ENCODE data around the gene INS. TPM values are rescaled to one million over a fixed set of nuclear protein-coding genes. Genes with fewer than 3 reads are reported as not detected.

The INS gene
- total RNA-seq, 1 donor from 2014 or later, result not detected

DNA sequence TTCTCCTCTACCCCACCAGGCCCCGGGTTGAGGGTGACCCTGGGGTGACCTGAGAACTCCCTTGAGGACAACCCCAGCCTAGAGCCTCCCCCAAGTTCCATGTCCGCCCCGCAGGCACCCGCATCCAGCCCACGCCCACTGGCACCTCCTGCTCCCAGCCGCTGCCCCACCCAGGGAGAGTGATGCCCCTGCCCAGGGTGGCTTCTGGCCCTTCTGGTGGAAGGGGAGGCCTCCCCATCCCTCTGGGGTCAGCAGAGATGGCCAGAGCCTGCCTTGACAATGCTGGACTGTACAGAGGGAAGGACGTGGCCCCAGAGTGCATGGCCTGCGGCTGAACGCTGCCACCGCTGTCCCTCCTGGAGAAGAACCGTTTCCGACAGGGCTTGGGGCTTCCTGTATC is 11.7 kb upstream of the INS start:
- Histone ChIP-seq H3K27ac (no peak overlapping the region), H3K4me3 (no peak overlapping the region), H3K4me1 (no peaks in the 10 kb centered on the region), H3K36me3 (no peaks in the 10 kb centered on the region), H3K27me3 (ENCODE audit: low read depth) (peaks cover 24% of the 10 kb centered on the region), H3K9me3 (no peaks in the 10 kb centered on the region)
- ATAC-seq, result no peak
- intact Hi-C loops (cut with DNase I), result no loop called here
- DNase-seq, result no peak
- TF ChIP-seq, protein P1, sequence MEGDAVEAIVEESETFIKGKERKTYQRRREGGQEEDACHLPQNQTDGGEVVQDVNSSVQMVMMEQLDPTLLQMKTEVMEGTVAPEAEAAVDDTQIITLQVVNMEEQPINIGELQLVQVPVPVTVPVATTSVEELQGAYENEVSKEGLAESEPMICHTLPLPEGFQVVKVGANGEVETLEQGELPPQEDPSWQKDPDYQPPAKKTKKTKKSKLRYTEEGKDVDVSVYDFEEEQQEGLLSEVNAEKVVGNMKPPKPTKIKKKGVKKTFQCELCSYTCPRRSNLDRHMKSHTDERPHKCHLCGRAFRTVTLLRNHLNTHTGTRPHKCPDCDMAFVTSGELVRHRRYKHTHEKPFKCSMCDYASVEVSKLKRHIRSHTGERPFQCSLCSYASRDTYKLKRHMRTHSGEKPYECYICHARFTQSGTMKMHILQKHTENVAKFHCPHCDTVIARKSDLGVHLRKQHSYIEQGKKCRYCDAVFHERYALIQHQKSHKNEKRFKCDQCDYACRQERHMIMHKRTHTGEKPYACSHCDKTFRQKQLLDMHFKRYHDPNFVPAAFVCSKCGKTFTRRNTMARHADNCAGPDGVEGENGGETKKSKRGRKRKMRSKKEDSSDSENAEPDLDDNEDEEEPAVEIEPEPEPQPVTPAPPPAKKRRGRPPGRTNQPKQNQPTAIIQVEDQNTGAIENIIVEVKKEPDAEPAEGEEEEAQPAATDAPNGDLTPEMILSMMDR (IDR thresholded peaks at IDR 0.05), result no peak

DNA sequence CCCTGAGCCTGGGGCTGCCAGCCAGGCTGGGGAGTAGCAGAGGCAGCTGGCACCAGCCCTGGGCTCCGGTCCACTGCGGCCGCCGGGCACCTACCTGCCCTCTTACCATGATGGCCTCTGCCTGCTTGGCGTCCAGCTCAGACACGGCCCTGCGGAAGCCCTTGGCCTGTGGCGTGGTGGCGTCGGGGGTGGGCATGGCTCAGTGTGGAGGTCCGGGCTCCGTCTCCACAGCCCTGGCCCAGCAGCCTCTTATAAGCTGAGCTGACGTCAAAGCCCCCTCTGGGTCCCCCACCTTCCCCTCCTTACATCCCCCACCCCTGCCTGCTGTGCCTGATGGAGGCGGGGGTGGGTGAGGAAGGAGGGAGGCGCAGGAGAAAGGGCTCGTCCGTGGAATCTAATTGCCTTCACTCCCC is 10.6 kb upstream of the INS start, which contains the start of gene TH:
Gene TH (minus strand): TSS at position 225 of the 413 bp plus-strand sequence. CDS start 29 bp downstream, at position 196.
- TF ChIP-seq, protein P1 (IDR thresholded peaks at IDR 0.05), result no peak
- Histone ChIP-seq H3K36me3 (no peaks in the 10 kb centered on the region), H3K27ac (no peak within 1 kb of the TSS), H3K4me1 (peaks cover under 1% of the 10 kb centered on the region), H3K4me3 (no peak within 1 kb of the TSS), H3K27me3 (ENCODE audit: low read depth) (peaks cover 34% of the 10 kb centered on the region), H3K9me3 (no peaks in the 10 kb centered on the region)
- intact Hi-C loops (cut with DNase I), result no loop called here
- ATAC-seq (no peak), DNase-seq (no peak)

DNA sequence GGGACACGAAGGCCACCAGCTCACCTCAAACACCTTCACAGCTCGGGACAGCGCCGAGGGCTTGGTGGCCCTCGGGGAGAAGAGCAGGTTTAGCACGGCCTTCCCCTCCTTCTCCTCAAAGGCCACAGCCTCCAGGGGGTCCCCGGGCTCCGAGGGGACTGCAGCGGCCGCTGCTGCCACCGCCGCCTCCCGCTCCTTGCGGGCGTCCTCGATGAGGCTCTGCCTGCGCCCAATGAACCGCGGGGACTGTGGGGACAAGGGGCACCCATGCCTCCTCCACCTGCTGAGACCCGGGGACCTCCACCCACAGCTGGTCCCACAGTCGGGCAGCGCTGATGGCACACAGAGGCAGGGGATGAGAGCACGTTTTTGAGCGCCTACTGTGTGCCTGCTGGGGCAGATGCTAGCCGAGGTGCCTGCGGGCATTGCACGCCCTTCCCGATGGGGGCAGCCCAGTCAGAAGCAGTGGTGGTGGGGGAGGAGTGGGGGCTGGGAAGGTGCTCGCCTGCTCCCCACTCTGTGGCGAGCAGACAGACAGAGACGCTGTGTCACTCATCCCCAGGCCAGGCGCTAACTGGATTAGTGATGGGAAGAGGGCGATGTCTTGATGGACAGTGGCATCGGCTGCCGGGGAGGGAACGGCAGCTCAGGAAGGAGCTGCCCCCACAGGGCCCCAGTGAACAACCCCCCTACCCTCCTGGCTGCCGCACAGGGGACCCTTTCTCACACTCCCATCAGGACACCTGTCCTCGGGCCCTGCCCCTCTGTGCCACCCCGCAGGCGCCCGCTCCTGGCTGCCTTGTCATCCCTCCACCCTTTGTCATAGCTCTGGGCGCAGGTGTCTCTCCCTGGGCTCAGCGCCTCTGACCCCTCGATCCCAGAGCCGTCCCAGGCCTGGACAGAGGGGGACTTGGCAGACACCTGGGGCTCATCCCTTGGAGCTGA is 8.9 kb upstream of the INS start:
- H3K9me3 ChIP-seq, result no peaks in the 10 kb centered on the region
- no peak overlapping the region for H3K4me3 ChIP-seq
- TF ChIP-seq, protein P1 (IDR thresholded peaks at IDR 0.05), result no peak
- no peak overlapping the region for H3K27ac ChIP-seq
- no peaks in the 10 kb centered on the region for H3K36me3 ChIP-seq
- intact Hi-C loops (cut with DNase I), result no loop called here
- DNase-seq (no peak), ATAC-seq (no peak)
- peaks cover 51% of the 10 kb centered on the region for H3K27me3 ChIP-seq (ENCODE audit: low read depth)
- H3K4me1 ChIP-seq, result peaks cover 8% of the 10 kb centered on the region

DNA sequence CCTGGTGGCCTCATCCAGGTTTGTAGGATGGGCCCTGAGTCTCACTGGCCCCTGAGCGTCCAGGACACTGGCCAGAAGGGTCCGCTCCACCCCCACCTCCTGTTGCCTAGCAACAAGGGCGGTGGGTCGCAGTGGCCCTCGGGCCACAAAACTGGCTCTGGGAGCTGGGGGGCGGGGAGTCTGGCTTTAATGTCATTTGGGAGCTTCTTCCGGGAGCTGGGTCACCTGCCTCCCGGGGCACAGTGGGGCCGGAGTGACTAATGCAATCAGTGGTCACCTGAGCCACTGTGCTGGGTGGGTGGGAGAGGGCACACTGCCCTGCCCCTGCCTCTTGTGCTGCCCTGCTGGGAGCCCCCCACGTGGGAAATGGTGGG is 8.0 kb upstream of the INS start:
- TF ChIP-seq, protein P1 (IDR thresholded peaks at IDR 0.05), result no peak
- intact Hi-C loops (cut with DNase I), result no loop called here
- DNase-seq (no peak), ATAC-seq (no peak)
- H3K36me3 ChIP-seq, result no peaks in the 10 kb centered on the region
- H3K9me3 ChIP-seq, result no peaks in the 10 kb centered on the region
- H3K4me1 ChIP-seq, result peaks cover 8% of the 10 kb centered on the region
- peaks cover 54% of the 10 kb centered on the region for H3K27me3 ChIP-seq (ENCODE audit: low read depth)
- H3K4me3 ChIP-seq, result no peak overlapping the region
- no peak overlapping the region for H3K27ac ChIP-seq

DNA sequence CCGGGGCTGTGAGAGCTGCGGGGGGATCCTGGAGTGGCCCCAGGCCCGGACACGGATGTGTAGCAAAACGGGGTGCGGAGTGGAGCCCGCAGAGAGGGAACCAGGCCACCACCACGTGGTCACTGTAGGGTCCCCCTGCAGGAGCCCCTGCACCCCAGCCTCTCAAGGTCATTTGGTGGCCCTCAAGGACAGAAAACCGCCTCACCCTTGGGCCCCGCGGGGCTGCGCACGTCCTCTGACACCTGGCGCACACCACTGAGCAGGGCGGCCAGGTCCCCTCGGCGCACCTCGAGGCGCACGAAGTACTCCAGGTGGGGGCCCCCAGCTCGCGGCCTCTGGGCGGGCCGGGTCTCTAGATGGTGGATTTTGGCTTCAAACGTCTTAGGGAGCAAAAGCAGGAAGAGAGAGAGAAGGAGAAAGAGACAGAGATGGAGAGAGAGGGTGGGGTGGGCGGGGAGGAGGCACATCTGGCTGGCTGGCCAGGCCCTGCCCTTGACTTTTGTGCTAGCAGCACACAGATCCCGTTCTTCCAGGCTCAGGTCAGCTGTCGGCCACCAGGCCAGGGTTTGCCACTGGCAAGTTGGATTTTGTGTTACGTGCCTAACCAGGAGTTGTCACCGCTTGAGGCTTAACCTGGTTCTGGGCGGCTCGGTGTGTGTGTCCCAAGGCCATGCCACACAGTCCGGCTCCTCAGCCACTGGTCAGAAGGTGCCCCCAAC is 7.4 kb upstream of the INS start:
- intact Hi-C loops (cut with DNase I), result no loop called here
- H3K4me3 ChIP-seq, result no peak overlapping the region
- no peaks in the 10 kb centered on the region for H3K9me3 ChIP-seq
- TF ChIP-seq, protein P1 (IDR thresholded peaks at IDR 0.05), result no peak
- H3K27me3 ChIP-seq (ENCODE audit: low read depth), result peaks cover 54% of the 10 kb centered on the region
- no peak for ATAC-seq
- H3K4me1 ChIP-seq, result peaks cover 8% of the 10 kb centered on the region
- H3K27ac ChIP-seq, result no peak overlapping the region
- DNase-seq, result no peak
- H3K36me3 ChIP-seq, result no peaks in the 10 kb centered on the region

Data from lower lobe of right lung (tissue), 2 donors.